GM18519 (cell line): ENCODE measurements around the gene FAM107A.

ENCODE experiments used
- ATAC-seq: cut with Tn5 transposase; IDR thresholded peaks from one replicate; pipeline ENCODE4 v1.9.1; 2021; ENCODE audit warnings: mild to moderate bottlenecking, moderate library complexity; ENCODE audit not compliant: unreplicated experiment, low FRiP score

The FAM107A gene

GRCh38 chr3:58577269-58577821 lies at the start of gene FAM107A:
Gene FAM107A, minus strand, starts transcription at chr3:58577391. Its CDS starts 7,531 bp downstream, at chr3:58569860.
- ATAC-seq, result no peak

- ATAC-seq, result no peak
Measured at GRCh38 chr3:58625196-58625824, 48.1 kb upstream of the FAM107A start.

- no peak for ATAC-seq
Measured at GRCh38 chr3:58624550-58624949, 47.4 kb upstream of the FAM107A start.

GRCh38 chr3:58623961-58624360 lies 46.8 kb upstream of the FAM107A start:
- ATAC-seq, result no peak

GRCh38 chr3:58623478-58623877 lies 46.3 kb upstream of the FAM107A start:
- no peak for ATAC-seq

GRCh38 chr3:58622892-58623291 lies 45.7 kb upstream of the FAM107A start:
- no peak for ATAC-seq

- no peak for ATAC-seq
Measured at GRCh38 chr3:58622436-58622835, 45.2 kb upstream of the FAM107A start.

GRCh38 chr3:58621086-58621830 lies 44.1 kb upstream of the FAM107A start:
- ATAC-seq, result no peak

GRCh38 chr3:58620421-58620820 lies 43.2 kb upstream of the FAM107A start:
- no peak for ATAC-seq

GRCh38 chr3:58617338-58617761 lies 40.2 kb upstream of the FAM107A start:
- ATAC-seq, result no peak

GRCh38 chr3:58613236-58614132 lies 36.3 kb upstream of the FAM107A start:
- no peak for ATAC-seq

GRCh38 chr3:58612830-58613229 lies 35.6 kb upstream of the FAM107A start:
- no peak for ATAC-seq

GRCh38 chr3:58609990-58610389 lies 32.8 kb upstream of the FAM107A start:
- ATAC-seq, result no peak

GRCh38 chr3:58608648-58609047 lies 31.5 kb upstream of the FAM107A start:
- ATAC-seq, result no peak

- no peak for ATAC-seq
Measured at GRCh38 chr3:58607816-58608215, 30.6 kb upstream of the FAM107A start.

- no peak for ATAC-seq
Measured at GRCh38 chr3:58606693-58607092, 29.5 kb upstream of the FAM107A start.

GRCh38 chr3:58604031-58604430 lies 26.8 kb upstream of the FAM107A start:
- ATAC-seq, result no peak

- no peak for ATAC-seq
Measured at GRCh38 chr3:58603606-58604005, 26.4 kb upstream of the FAM107A start.

- ATAC-seq, result no peak
Measured at GRCh38 chr3:58597770-58598310, 20.6 kb upstream of the FAM107A start.

GRCh38 chr3:58596834-58597518 lies 19.8 kb upstream of the FAM107A start:
- no peak for ATAC-seq
